Body of pancreas (tissue), 4 donors: Measurements from ENCODE around the gene CNTNAP2. TPM values are rescaled to one million over a fixed set of nuclear protein-coding genes. Genes with fewer than 3 reads are reported as not detected.

Source experiments
- ATAC-seq: fragments of 150-250 bp; one replicate; pipeline ENCODE4 v1.9.1; 2016
- DNase-seq, 4 donors: peaks; one replicate each; pipeline ENCODE4 v3.0.0-alpha.2; 2019
- H3K27ac ChIP-seq, 4 donors: fragments of 200-600 bp; sonication (generic); 1 replicate in 3 of 4; 2 replicates in 1 of 4; pipeline versions ENCODE4 v1.5.1 to v1.6.1; 2016 to 2019; ENCODE audit warnings: mild to moderate bottlenecking in 1 of 4, mixed read lengths in 1 of 4, moderate library complexity in 1 of 4
- H3K27me3 ChIP-seq, 2 donors: fragments of 200-600 bp; sonication (generic); one replicate each; pipeline ENCODE4 v1.6.0; 2016; ENCODE audit warnings: mild to moderate bottlenecking in 1 of 2
- H3K36me3 ChIP-seq, 2 donors: fragments of 200-600 bp; sonication (generic); replicated peaks in 1 of 2; 2 replicates each; pipeline ENCODE4 v1.5.1; 2016; ENCODE audit warnings: low read depth in 2 of 2; ENCODE audit not compliant: insufficient read depth in 1 of 2
- H3K4me1 ChIP-seq: fragments of 200-600 bp; sonication (generic); one replicate; pipeline ENCODE4 v1.6.0; 2016
- H3K4me3 ChIP-seq, 2 donors: fragments of 200-600 bp; sonication (generic); 1 replicate in 1 of 2; 2 replicates in 1 of 2; pipeline ENCODE4 v1.5.1; 2016 to 2019
- H3K9me3 ChIP-seq, 3 donors: fragments of 200-600 bp; sonication (generic); 1 replicate in 2 of 3; 2 replicates in 1 of 3; pipeline ENCODE4 v1.5.1; 2016
- CTCF ChIP-seq, 7 experiments: fragments of 450-650 bp in 4 of 7; fragments of 200-600 bp in 3 of 7; sonication (generic) in 3 of 7; IDR thresholded peaks; one replicate each; pipeline ENCODE4 v1.5.1; 2016 to 2019; ENCODE audit warnings: antibody characterized with exemption in 7 of 7
- POLR2A ChIP-seq, 3 donors: fragments of 450-650 bp; IDR thresholded peaks; one replicate each; pipeline ENCODE4 v1.6.1; 2016; ENCODE audit warnings: antibody characterized with exemption in 3 of 3, mild to moderate bottlenecking in 2 of 3
- WGBS, 2 donors: methylation state at CpG; one replicate each; pipeline ENCODE4 v1.1.5; 2017; 5-methylcytosine and 5-hydroxymethylcytosine counted together
- intact Hi-C: fragments of 100-400 bp; cut with DNase I; formaldehyde crosslinking; loops from one replicate; pipeline ENCODE4 v1.15.1; 2023
- total RNA-seq, 2 donors: library from RNA; depleted of rRNA; stranded (reverse); fragments of >200 nt; gene quantifications; one replicate each; pipeline ENCODE4 v1.1.0, GENCODE V29; 2016

CNTNAP2 gene
- total RNA-seq, 2 donors from 2014 or later, result 1.0 TPM; not detected in 1

GRCh38 chr7:146670532-146670931, 553.9 kb downstream of the CNTNAP2 start:
- Histone ChIP-seq H3K36me3 (no peaks in the 10 kb centered on the region), H3K9me3 (no peaks in the 10 kb centered on the region), H3K27ac (no peak overlapping the region), H3K4me3 (no peak overlapping the region), H3K4me1 (no peaks in the 10 kb centered on the region), H3K27me3 (no peaks in the 10 kb centered on the region)
- no peak for ATAC-seq
- intact Hi-C loops, result no loop called here
- no peak for DNase-seq
- TF ChIP-seq POLR2A (IDR thresholded peaks at IDR 0.05) (no peak), CTCF (IDR thresholded peaks at IDR 0.05) (no peak)
- WGBS, 2 donors, result 86 to 92% methylated on average over 2 of the region's 2 CpGs

- no peaks in the 10 kb centered on the region for H3K9me3 ChIP-seq
- DNase-seq (no peak), ATAC-seq (no peak)
- no peaks in the 10 kb centered on the region for H3K4me1 ChIP-seq
- H3K36me3 ChIP-seq, result no peaks in the 10 kb centered on the region
- no peak overlapping the region for H3K4me3 ChIP-seq
- intact Hi-C loops, result no loop called here
- no peak overlapping the region for H3K27ac ChIP-seq
- H3K27me3 ChIP-seq, result no peaks in the 10 kb centered on the region
- TF ChIP-seq CTCF (IDR thresholded peaks at IDR 0.05) (no peak), POLR2A (IDR thresholded peaks at IDR 0.05) (no peak)
These were observed 564.9 kb downstream of the CNTNAP2 start for GRCh38 chr7:146681487-146681886.

GRCh38 chr7:146683439-146683838, 566.8 kb downstream of the CNTNAP2 start:
- 84 to 93% methylated on average over 1 of the region's 1 CpG for WGBS, 2 donors
- no peaks in the 10 kb centered on the region for H3K4me1 ChIP-seq
- intact Hi-C loops, result no loop called here
- ATAC-seq, result no peak
- no peak for DNase-seq
- H3K9me3 ChIP-seq, result no peaks in the 10 kb centered on the region
- H3K36me3 ChIP-seq, result no peaks in the 10 kb centered on the region
- H3K27me3 ChIP-seq, result no peaks in the 10 kb centered on the region
- H3K27ac ChIP-seq, result no peak overlapping the region
- no peak overlapping the region for H3K4me3 ChIP-seq
- TF ChIP-seq CTCF (IDR thresholded peaks at IDR 0.05) (no peak), POLR2A (IDR thresholded peaks at IDR 0.05) (no peak)

- Histone ChIP-seq H3K27me3 (no peaks in the 10 kb centered on the region), H3K27ac (no peak overlapping the region), H3K4me3 (no peak overlapping the region), H3K9me3 (no peaks in the 10 kb centered on the region), H3K4me1 (no peaks in the 10 kb centered on the region), H3K36me3 (no peaks in the 10 kb centered on the region)
- WGBS, 2 donors, result 81 to 82% methylated on average over 3 of the region's 3 CpGs
- DNase-seq, result no peak
- intact Hi-C loops, result no loop called here
- no peak for TF ChIP-seq CTCF (IDR thresholded peaks at IDR 0.05)
- no peak for TF ChIP-seq POLR2A (IDR thresholded peaks at IDR 0.05)
- ATAC-seq, result no peak
These were observed 574.4 kb downstream of the CNTNAP2 start for GRCh38 chr7:146690987-146691386.

- H3K36me3 ChIP-seq, result no peaks in the 10 kb centered on the region
- no peaks in the 10 kb centered on the region for H3K9me3 ChIP-seq
- no peak for TF ChIP-seq POLR2A (IDR thresholded peaks at IDR 0.05)
- H3K4me1 ChIP-seq, result peaks cover 8% of the 10 kb centered on the region
- intact Hi-C loops, result no loop called here
- no peaks in the 10 kb centered on the region for H3K27me3 ChIP-seq
- DNase-seq, result no peak
- ATAC-seq, result no peak
- H3K27ac ChIP-seq, result no peak overlapping the region
- H3K4me3 ChIP-seq, result no peak overlapping the region
- 96 to 100% methylated on average over 1 of the region's 1 CpG for WGBS, 2 donors
These were observed 582.5 kb downstream of the CNTNAP2 start for GRCh38 chr7:146698995-146699610.
